ENCODE results near the gene DOK6. TPM values are rescaled to one million over a fixed set of nuclear protein-coding genes. Genes with fewer than 3 reads are reported as not detected.
"Not testable (repeated sequence)": the region's sequence is repeated elsewhere in the genome, so short reads cannot be mapped to it uniquely, and the experiment has no call there.

Gene DOK6
- polyA plus RNA-seq, 10 donors: 2.0 to 3.9 (median 3.3) TPM

DNA sequence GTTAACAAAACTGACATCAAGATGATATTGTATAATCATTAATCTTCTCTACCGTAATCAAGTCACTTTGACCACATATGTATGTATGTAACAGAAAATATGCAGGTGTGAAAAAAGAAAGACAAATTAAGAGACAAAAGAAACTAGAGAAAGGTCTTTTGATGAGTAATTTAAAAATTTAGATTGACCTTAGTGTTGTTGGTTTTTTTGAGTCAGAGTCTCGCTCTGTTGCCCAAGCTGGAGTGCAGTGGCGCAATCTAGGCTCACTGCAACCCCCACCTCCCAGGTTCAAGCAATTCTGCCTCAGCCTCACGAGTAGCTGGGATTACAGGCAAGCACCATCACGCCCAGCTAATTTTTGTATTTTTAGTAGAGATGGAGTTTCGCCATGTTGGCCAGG, 464.1 kb downstream of the DOK6 start:
- DNase-seq: not testable (repeated sequence)

GRCh38 chr18:69865776-69866175, 465.1 kb downstream of the DOK6 start:
- DNase-seq: no peak

GRCh38 chr18:69866212-69866611, 465.5 kb downstream of the DOK6 start:
- no peak for DNase-seq

- DNase-seq: no peak
These were observed 470.0 kb downstream of the DOK6 start for GRCh38 chr18:69870736-69871135.

DNA sequence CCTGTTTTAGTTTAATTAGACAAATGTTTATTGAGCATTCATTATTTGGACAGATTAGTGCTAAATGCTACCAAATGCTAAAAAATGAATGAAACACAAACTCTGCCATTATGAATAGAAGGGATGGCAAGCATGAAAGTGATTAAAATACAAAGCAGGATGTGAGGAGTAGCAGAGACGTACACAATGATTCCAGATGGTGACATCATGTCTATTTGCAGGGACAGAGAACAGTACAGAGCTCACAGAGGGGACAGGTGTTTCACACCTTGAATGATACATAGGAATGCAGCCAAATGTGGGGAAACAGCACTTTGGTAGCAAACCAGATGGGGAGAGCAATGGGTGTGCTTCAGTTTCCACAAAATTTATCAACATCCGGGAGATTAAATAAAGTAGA, 470.7 kb downstream of the DOK6 start:
- no peak for DNase-seq

DNA sequence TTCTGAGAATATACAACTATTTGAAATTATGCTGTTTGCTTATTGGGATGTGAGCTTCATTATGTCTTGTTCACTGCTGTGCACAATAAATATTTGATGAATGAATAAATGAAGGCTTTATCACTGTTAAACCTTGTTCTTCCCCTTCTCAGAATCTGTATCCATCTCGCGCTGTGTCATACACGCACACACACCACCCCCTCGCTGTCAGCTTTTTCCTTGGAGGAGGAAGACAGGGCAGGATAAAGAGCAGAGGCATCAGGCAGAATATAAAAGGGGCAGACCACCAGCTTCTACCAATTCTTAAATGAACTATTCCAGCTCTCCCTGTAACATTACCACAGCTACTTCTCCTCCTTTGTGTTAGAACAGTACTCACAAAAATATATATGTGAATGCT, 472.0 kb downstream of the DOK6 start:
- DNase-seq: no peak

- no peak for DNase-seq
These were observed 473.4 kb downstream of the DOK6 start for GRCh38 chr18:69874058-69874457.

- DNase-seq: no peak
These were observed 475.8 kb downstream of the DOK6 start for GRCh38 chr18:69876490-69876889.

DNA sequence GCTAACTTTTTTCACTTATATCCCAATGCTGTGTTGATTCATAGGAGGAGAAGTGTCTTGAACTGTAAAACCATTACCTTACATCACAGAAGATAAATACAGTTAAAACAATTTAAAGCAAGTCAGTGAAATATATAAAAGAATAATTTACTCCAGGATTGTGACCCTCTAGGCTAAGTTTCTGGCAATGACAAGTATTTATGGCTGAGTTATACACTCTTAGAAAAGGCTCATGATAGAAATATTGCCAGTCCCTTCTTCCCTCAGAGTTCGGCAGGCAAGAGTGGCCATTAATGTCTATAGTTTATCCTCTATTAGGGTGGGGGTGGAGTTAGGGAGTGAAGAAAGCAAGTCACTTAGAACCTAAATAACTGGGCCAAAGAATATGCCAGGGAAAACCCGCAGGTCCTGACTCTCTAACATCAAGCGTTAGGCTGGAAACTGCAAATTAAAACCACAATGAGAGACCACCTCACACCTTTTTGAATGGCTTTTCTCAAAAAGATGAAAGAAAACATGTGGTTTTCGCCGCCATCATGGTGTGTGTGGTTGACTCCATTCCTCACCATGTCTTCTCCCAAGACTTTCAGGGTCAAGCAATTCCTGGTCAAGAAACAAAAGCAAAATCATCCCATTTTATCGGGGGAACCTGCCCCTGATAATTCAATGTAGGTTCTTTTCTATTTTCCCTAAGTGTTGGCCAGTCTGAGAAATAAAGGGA, 477.7 kb downstream of the DOK6 start:
- no peak for DNase-seq

DNA sequence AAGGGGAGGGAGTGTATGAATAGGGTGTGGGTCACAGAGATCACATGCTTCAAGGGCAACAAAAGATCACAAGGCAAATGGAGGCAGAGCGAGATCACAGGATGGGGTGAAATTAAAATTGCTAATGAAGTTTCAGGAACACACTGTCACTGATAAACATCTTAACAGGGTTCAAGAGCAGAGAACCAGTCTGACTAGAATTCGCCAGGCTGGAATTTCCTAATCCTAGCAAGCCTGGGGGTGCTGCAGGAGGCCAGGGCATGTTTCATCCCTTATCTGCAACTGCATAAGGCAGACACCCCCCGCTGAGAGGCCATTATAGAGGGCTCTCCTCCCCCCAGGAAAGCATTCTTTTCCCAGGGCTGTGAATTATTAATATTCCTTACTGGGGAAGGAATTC, 478.4 kb downstream of the DOK6 start:
- DNase-seq: not testable (repeated sequence)

DNA sequence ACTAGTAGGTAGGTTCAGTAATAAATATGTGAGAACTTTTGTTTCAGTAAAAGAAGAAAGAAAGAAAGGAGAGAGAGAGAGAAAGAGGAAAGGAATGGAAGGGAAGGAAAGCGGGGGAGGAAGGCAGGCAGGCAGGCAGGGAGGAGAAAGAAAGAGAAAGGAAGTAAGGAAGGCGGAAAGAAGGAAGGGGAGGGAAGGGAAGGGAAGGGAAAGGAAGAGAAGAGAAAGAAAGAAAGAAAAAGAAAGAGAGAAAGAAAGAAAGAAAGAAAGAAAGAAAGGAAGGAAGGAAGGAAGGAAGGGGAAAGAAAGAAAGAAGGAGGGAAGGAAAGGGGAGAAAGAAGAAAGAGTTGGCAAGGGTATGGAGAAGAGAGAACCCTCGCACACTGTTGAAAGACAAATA, 479.4 kb downstream of the DOK6 start:
- no peak for DNase-seq

- no peak for DNase-seq
These were observed 482.4 kb downstream of the DOK6 start for GRCh38 chr18:69882965-69883668.

- no peak for DNase-seq
These were observed 483.1 kb downstream of the DOK6 start for GRCh38 chr18:69883781-69884180.

DNA sequence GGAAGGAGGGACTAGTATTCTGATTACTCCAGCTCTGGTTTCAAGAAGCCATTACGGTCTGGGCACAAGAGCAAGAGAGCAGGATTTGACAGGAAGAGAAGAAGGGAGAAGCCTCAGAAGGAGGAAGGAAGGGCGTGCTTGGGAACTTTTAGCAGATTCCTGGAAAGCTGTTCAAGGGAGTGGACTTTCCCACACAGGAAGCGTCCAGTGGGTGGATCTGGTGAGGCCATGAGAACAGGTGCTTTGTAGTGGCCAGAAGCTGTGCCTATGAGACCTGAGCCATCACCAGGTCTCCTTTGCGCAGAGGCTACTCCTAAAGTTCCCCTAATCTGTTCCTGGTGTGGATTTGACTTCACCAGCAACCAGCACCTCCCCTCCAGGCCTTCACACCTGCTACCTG, 484.7 kb downstream of the DOK6 start:
- DNase-seq: no peak

DNA sequence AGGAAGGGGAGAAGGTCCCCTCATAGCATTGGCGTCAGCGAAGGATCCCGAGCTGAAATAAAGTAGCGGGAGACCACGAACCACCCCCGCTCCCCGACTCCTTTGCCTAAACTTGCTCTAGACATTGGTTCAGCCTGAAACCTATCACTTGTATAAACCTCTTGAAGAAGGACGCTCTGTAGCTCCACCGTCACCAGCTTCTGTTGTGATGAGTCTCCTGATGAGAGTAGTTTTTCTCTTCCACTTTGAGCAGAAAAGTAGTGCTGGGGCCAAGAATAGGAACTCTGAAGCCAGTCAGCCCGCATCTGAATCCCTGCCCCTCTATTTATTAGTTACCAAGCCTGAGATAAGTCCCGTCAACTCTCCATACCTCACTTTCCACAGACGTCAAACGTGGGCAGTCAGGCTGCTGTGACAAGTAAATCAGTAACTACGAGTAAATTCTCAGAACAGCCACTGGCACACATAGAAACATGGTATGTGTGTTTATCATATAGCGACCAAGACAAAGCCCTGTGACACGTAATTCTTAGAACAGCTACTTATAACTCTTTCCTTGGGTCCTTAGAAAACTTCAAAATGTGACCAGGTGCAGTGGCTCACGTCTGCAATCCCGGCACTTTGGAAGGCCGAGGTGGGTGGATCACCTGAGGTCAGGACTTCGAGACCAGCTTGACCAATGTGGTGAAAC, 485.3 kb downstream of the DOK6 start:
- no peak for DNase-seq

DNA sequence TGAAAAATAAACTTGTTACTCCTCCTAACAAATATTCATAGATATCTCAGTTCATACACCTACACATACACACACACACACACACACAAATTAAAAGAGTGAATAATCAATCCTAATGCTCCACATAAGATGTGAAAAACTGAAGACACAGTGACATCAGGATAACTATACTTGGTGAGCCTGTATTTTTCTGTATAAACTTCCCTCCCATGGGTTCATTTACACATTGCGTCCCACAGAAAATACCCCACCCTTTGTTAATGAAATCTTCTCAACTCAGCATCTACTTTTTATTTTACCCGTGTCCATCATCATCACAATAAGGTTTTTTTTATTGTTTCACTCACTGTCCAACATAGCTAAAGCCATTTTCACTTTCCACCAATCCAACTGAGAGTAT, 486.6 kb downstream of the DOK6 start:
- no peak for DNase-seq

GRCh38 chr18:69889009-69889408, 488.3 kb downstream of the DOK6 start:
- no peak for DNase-seq

GRCh38 chr18:69890558-69890957, 489.9 kb downstream of the DOK6 start:
- no peak for DNase-seq

DNA sequence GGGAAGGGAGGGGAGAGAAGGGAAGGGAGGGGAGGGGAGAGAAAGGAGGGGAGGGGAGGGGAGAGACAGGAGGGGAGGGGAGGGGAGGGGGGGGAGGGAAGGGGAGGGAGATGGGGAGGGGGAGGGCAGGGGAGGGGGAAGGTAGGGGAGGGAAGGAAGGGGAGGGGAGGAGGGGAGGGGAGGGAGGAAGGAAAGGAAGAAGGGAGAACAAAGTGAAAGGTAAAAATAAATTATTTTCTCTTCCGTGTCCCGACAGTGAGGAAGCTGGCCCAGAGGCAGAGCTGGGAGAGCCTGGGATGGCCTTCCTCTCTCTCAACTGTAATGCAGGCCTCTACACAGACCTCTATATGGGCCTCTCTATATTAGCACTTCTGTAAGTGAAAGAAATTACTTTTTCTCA, 493.8 kb downstream of the DOK6 start:
- DNase-seq: no peak

DNA sequence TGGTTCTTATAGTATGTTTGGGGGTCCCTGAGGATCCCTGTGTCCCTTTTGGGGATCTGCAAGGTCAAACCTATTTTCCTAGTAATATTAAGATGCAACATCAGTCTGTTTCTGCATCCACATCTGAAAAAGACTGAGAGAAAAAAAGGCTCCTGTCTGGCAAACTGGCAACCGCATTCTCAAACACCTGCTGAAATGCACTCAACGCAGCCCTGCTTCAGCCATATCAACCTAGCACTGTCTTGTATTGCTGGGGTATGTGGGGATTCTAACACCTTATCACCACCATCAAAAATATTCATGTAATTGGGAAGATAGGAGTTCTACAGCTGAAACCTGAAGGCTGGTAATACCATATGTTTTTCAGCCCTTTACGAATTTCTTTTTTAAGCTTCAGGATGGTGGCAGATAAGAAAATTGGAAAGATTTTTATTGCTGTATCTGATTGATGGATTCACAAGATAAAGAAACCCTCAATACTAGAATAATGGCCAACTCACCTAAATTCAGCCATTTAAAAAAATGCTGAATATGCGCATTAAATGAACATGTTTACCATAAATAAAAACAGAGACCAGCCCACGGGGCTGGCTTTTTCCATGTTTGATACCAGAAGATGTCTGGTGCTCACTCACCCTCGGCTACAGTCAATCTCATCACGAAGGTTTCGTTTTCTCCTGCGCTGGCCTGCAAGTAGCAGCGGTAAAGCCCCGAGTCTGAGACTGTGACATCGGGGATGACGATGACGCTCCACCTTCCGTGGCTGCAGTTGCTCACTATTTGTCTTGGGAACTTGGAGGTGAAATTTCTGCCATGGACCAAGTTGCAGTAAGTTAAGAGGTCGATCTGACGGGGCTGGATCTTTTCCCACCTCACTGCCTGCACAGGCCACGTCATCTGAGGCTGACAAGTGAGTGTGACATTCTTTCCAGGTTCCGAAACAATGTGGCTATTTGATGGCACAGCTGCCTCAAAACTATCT, 494.7 kb downstream of the DOK6 start:
- DNase-seq: no peak

- DNase-seq: no peak
These were observed 496.9 kb downstream of the DOK6 start for GRCh38 chr18:69897397-69898108.
